ENCODE data around the gene BANP. TPM values are rescaled to one million over a fixed set of nuclear protein-coding genes. Genes with fewer than 3 reads are reported as not detected.

BANP gene
- total RNA-seq, 1 experiment from 2014 or later = 37.2 TPM

- Histone ChIP-seq H3K9me2 (ENCODE audit: insufficient read depth) (no peaks in the 10 kb centered on the region), H3K9ac (ENCODE audit: low read length) (peak overlapping the region; percentile 73), H3K9me3 (ENCODE audit: control insufficient read depth in 1 of 2, insufficient read depth in 1 of 2, low read depth in 1 of 2, low read length in 2 of 2) (no peaks in the 10 kb centered on the region), H3K4me3 (replicated peaks in 1 of 2; ENCODE audit: low read depth in 1 of 2, low read length in 2 of 2) (0 out of 4 replicates have a peak overlapping the region, but pooled peaks of 1 of the 2 experiments have one; percentile 59), H3K27ac (ENCODE audit: low read depth, low read length) (peak overlapping the region; percentile 67; the same call in 1 of the 2 replicates), H3K4me2 (ENCODE audit: low read length) (peak overlapping the region; percentile 92), H3K4me1 (ENCODE audit: control insufficient read depth in 1 of 2, insufficient read depth in 2 of 2, low read length in 2 of 2) (peaks cover 34 to 40% of the 10 kb centered on the region in 2 experiments), H2AFZ (ENCODE audit: low read depth, low read length, poor library complexity, severe bottlenecking) (no peak overlapping the region), H3K79me2 (ENCODE audit: insufficient read depth, low read length) (peaks cover 2% of the 10 kb centered on the region), H3K36me3 (ENCODE audit: control insufficient read depth in 1 of 2, insufficient read depth in 2 of 2, low read length in 2 of 2) (no peaks in the 10 kb centered on the region), H4K20me1 (ENCODE audit: insufficient read depth) (no peaks in the 10 kb centered on the region), H3K27me3 (ENCODE audit: insufficient read depth, low read length) (no peaks in the 10 kb centered on the region)
- ChIA-PET CTCF (no interaction called here), RAD21 (ENCODE audit: low non-redundant PET in 1 of 2, low total read pairs in 2 of 2, uncharacterized antibody in 2 of 2, unreplicated experiment in 2 of 2) (no interaction called here), POLR2A (no interaction called here)
- intact Hi-C loops (cut with micrococcal nuclease) = no loop called here
- no peak for DNase-seq (ENCODE audit: low read depth, low spot score)
- no peak for ATAC-seq
- TF ChIP-seq JUND (IDR thresholded peaks at IDR 0.05) = no peak
- TF ChIP-seq RAD21 (IDR thresholded peaks at IDR 0.05; ENCODE audit: low read depth) = no peak
- no peak for TF ChIP-seq SRF (IDR thresholded peaks at IDR 0.05; ENCODE audit: low read depth)
- no peak for TF ChIP-seq ZFX (IDR thresholded peaks at IDR 0.05)
- TF ChIP-seq ELF1 (IDR thresholded peaks at IDR 0.05; ENCODE audit: borderline replicate concordance, low read depth) = no peak
- no peak for TF ChIP-seq CTCF (IDR thresholded peaks at IDR 0.05 in 2 of 3, conservative IDR thresholded peaks at IDR 0.05 in 1 of 3; ENCODE audit: borderline replicate concordance in 1 of 3, insufficient read depth in 1 of 3, low read depth in 2 of 3, low read length in 2 of 3)
- no peak for TF ChIP-seq EZH2 (IDR thresholded peaks at IDR 0.05)
- no peak for TF ChIP-seq POLR2A (IDR thresholded peaks at IDR 0.05; ENCODE audit: borderline replicate concordance, extremely low read depth, insufficient read depth, insufficient read length)
- no peak for TF ChIP-seq MAX (IDR thresholded peaks at IDR 0.05)
- TF ChIP-seq REST (IDR thresholded peaks at IDR 0.05; ENCODE audit: low read depth) = no peak
- no peak for TF ChIP-seq TCF7L2 (IDR thresholded peaks at IDR 0.05; ENCODE audit: borderline replicate concordance, extremely low read depth, insufficient read depth, insufficient read length)
- no peak for TF ChIP-seq EZH2phosphoT487 (IDR thresholded peaks at IDR 0.05; ENCODE audit: borderline replicate concordance)
- TF ChIP-seq SIN3A (IDR thresholded peaks at IDR 0.05; ENCODE audit: low read depth) = no peak
- BruUV-seq (replicated peaks) = no TSS peak
Observed at GRCh38 chr16:87946596-87947347, 4.5 kb upstream of the BANP start.

Measured in HCT116 (cell line).